Posterior vena cava (tissue), 2 donors: ENCODE data around the gene CSMD2. TPM values are rescaled to one million over a fixed set of nuclear protein-coding genes. Genes with fewer than 3 reads are reported as not detected.

Source experiments
- DNase-seq: peaks from one replicate; pipeline ENCODE4 v3.0.0-alpha.2; 2020; ENCODE audit warnings: low spot score
- intact Hi-C, 2 donors: fragments of 100-400 bp; cut with DNase I; formaldehyde crosslinking; loops; one replicate each; pipeline versions ENCODE4 v1.14.1 to v1.14.2; 2022 to 2023
- total RNA-seq, 2 donors: library from RNA; stranded (reverse); fragmentation: NEBNext Ultra II Directional; extraction: Animal tissue kit (Norgen Biotek cat#: 25700); gene quantifications; one replicate each; pipeline ENCODE4 v1.2.1, GENCODE V29; 2021
- donor health status: DM: yes; HTN: yes; CAD: no.
- donor health status: DM: yes; HTN: yes; CAD: no.

The CSMD2 gene
- total RNA-seq, 2 donors from 2014 or later = 2.4 to 3.1 TPM

GRCh38 chr1:33725037-33725436, 440.0 kb downstream of the CSMD2 start:
- no peak for DNase-seq
- intact Hi-C loops = no loop called here

GRCh38 chr1:33724348-33724747, 440.7 kb downstream of the CSMD2 start:
- DNase-seq = no peak
- intact Hi-C loops = no loop called here

- intact Hi-C loops = no loop called here
- no peak for DNase-seq
These were observed 441.8 kb downstream of the CSMD2 start for GRCh38 chr1:33723251-33723650.

DNA sequence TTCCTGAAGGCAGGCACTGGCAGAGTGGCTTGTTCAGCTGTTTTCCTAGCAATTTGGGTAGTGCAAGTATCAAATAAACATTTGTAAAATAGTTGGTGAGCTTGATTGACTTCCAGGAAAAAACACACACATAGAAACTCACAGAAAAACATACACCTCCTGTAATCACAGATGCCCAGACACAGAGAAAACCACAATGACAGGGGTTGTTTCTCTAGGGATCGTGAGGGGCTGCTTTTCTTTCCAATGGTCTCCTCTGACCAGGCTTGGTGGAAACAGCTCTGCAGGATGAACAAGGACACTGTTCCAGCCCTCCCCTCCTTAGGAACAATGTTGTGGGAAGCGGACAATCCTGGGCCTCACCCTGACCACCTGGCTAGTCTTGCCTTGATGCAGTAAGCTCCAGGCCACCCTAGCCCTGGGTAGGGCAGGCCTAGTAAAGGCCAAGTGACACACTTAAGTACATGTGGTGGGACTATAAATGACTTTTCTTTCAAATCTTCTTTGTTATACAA, 443.7 kb downstream of the CSMD2 start:
- no peak for DNase-seq
- intact Hi-C loops = no loop called here

DNA sequence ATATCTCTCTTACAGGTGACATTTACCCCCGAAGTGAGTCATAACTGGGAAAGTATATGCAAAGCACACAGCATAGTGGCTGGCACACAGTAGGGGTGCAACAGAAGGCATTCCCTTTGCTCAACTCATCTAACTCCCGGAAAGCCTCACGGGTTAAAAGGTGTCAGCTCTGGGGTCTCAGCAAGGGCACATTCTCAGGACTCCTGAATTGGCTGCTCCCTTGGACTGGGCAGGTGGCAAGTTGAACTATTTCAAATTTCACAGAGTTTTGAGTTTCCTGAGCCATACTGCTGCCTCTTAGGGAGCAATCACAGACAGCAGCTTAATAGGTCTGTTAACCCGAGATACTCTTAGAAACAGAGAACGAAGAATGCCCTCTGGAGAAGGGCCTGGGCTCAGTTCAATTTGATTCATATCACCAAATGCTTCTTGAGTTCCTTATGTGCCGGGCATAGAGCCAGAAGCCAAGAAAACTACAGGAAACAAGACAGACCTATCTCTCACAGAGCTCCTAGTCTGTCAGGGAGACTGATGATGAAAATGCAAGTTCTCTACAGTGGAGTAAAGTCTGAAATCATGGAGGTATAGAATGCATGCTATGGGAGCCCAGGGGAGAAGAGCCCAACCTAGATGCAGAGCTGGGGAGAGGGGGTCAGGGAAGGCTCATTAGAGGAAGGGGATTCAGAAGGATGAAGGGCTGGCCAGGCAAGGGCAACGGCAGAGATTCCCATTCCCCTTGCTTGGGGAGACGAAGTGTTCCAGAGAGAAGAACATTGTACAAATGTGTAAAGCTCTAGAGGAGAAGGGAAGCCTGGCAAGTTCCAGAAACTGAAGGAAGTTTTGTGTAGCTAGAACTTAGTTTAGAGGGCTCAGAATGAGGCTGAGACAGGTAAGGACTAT, 445.0 kb downstream of the CSMD2 start:
- intact Hi-C loops = no loop called here
- DNase-seq = no peak

- no peak for DNase-seq
- intact Hi-C loops = no loop called here
These were observed 445.7 kb downstream of the CSMD2 start for GRCh38 chr1:33719326-33719725.

- no peak for DNase-seq
- intact Hi-C loops = no loop called here
These were observed 446.8 kb downstream of the CSMD2 start for GRCh38 chr1:33718186-33718585.

DNA sequence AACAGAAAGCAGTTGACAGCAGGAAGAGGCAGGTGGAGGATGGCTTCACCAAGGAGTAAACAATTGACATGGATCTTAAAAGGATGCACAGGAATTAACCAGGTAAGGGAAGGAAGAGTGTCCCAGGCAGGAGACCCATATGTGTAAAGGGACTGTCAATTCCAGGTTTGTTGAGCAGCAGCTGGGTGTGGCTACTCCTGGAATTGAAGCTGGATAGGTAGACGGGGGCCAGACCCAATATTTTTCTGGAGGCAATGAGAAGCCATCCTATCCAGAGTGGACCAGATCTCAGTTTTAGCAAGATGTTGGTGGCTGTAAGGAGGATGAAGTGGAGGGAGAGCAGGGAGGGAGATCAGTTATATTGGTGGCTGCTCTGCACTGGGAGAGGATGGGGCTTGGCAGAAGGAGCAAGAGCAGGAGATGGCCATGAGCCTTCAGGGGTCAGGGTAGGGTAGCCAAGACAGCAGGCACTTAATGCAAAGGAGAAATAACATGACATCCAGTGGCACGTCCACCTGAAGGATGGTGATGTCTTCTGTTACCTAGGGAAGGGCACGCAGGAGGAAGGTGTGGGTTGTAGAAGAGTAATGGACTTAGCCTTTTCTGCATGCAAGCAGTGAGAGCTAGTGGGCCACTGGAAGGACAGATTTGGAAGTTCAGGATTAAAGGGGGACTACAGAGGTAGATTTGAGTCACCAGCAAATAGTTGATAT, 447.9 kb downstream of the CSMD2 start:
- no peak for DNase-seq
- intact Hi-C loops = no loop called here

DNA sequence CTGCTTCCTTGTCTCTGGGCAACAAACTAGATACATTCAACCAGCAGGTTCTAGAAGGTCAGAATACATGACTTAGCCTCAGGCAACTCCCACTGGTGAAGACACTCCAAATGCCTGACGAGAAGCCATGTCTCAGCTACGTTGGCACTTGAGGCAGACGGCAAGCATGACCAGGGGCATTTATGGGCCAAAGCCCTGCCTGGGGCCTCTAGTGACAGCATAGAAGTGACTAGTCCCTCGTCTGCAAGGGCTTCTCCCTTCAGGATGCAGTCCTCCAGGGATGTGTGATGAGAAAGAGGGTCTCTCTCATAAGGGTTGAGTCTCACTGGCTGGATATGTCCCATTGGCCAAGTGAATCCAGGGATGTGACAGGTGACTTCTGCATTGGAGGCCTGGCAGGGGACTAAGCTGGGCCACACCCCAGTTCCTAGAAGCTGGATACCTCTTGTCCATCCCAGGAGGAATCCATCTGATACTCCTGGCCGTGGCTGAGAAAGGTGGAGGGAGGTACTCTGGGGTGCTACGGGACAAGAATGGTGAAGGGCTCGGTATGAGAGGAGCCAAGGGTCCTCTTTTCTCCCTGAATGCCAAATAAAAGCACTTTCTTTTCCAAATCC, 449.7 kb downstream of the CSMD2 start:
- no peak for DNase-seq
- intact Hi-C loops = no loop called here

DNA sequence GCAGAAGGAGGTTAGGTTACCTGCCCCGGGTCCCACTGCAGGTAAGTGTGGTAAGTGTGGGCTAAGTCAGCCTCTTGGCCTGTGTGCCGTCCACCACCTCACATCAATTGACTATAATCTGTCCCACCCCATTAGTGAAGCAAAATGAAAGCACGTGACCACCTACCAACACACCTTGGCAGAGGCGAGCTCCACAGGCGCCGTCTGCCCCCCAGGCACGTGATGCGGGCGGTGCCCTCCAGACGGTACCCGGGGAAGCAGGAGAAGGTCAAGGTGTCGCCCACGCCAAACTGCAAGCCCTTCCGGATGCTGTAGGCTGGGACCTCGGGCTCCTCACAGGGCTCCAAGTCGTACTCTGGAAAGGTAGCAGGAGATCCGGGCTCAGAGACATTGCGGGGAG, 450.6 kb downstream of the CSMD2 start:
- DNase-seq = no peak
- intact Hi-C loops = no loop called here

DNA sequence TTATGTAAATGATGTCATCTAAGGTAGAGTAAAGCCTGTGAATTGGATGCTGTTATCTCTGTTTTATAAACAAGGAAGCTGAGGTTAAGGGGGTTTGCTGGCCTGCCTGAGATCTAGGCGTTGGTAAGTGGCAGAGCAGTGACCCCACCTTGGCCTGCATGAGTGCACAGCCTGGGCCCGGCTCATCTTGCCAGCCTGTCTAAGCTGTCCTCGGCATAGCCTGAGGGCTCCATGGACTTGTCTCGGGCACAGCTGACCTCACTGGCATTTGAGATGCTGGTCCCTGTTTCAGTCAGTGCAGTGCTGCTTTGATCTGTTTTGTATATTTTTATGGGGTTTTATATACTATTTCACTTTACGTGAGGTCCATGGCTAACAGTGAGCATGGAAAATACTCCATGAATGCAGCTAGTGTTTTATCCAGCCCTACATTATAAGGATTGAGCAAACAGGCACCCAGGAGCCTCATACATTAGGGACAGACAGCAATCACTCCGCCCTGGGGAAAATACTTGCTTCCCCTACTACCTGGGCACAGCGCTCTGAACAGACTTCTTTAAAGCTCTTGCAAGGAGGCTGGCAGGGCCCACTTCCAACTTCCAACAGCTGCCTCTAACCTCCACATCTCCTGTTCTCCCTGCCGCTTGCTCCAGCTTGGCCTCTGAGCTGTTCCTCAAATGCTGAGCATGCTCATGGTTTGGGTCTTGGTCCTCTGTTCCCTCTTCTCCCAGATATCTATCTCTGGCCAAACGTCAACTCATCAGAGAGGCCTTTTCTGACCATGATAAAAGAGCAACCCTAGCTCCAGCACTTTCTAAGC, 451.8 kb downstream of the CSMD2 start:
- intact Hi-C loops = loop anchor here in 1 of 2 donors (1.0 kb wide), 1 partner anchor 22 kb away; no protein-coding TSS in a partner anchor
- DNase-seq = peak; percentile 58

GRCh38 chr1:33712186-33712585, 452.8 kb downstream of the CSMD2 start:
- intact Hi-C loops = no loop called here
- no peak for DNase-seq

GRCh38 chr1:33711511-33711910, 453.5 kb downstream of the CSMD2 start:
- intact Hi-C loops = no loop called here
- DNase-seq = no peak

DNA sequence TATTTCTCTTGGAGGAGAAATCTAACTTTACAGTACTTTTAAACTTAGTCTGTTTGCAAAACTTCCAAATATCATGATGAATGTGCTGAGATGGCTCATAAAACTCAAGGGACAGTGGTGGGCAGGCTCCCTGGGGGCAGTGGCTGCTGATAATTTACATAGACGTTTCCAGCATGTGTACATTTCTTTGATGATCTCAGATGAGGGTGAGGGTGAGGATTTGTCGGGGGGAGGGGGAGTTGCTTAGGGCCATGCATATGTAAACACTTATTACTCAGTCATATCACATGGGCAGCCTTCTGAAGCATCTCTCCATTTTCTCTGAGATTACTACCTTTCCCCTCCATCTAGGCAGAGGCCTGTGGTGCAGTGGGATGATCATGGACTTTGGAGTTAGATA, 454.1 kb downstream of the CSMD2 start:
- intact Hi-C loops = no loop called here
- DNase-seq = no peak

GRCh38 chr1:33709783-33710718, 455.0 kb downstream of the CSMD2 start:
- intact Hi-C loops = no loop called here
- no peak for DNase-seq

DNA sequence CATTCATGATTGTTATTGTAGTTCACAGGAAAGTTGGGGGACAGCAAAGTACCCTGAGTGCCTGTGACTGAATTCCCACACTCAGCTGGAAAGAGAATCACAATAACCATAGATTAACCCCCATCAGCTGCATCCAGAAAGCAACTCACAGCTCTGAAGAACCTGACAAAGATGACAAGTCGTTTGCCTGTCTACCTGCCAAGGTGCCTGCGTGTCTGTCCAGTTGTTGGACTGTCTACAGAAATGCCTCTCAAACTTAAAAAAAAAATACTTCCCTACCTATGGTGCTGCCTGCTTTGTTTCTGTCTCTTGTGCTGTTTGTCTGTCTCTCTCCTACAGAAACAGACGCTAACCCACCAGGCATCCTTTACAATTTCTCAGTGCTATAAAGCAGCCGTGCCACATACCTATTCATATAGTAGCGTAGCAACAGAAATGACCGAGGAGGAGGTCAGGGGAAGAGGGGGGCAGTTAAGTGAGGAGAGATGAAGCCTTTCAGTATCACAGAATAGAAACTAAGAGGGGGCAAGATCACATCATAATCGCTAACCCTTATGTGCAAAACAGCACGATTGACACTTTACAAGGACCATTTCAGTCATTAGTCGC, 455.8 kb downstream of the CSMD2 start:
- intact Hi-C loops = no loop called here

DNA sequence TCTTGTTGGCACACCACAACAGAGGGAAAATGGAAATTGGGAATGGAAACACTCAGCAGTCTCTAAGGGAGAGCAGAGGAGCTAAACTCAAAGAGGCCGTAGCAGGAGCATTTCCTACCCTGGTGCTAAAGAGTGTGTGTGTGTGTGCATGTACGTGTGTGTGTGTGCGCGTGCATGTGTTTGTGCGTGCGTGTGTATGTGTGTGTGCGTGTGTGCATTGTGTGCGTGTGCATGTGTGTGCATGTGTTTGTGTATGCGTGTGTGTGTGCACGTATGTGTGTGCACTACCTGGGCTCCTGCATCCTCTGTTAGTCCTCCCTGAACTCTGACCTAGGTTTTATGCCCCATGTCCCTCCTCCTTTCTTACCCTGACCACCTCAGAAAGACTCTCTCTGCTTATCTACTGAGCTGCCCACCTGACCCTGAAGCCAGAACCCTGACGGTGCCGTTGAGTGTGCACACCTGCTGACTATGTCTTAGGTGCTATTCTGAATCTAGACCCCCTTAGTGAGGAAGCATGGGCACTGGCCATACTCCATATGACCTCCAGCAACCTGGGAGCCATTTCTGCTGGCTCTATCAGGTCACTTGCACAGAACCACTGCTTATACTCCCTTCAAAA, 458.3 kb downstream of the CSMD2 start:
- DNase-seq = no peak

More for the DNA sequence above, 455.8 kb downstream of the CSMD2 start:
- no peak for DNase-seq

More for the DNA sequence above, 458.3 kb downstream of the CSMD2 start:
- intact Hi-C loops = no loop called here
